HK-2 (cell line): Measurements from ENCODE around the gene SERPINI2.

ENCODE experiments used
- DNase-seq: peaks from one replicate; pipeline ENCODE4 v3.0.0-alpha.2; 2018; ENCODE audit not compliant: unreplicated experiment

The SERPINI2 gene

GRCh38 chr3:167473863-167474262 is at the start of gene SERPINI2:
Gene SERPINI2, minus strand, starts transcription at chr3:167474042. Its CDS starts 2,208 bp downstream, at chr3:167471834.
- no peak for DNase-seq

DNA sequence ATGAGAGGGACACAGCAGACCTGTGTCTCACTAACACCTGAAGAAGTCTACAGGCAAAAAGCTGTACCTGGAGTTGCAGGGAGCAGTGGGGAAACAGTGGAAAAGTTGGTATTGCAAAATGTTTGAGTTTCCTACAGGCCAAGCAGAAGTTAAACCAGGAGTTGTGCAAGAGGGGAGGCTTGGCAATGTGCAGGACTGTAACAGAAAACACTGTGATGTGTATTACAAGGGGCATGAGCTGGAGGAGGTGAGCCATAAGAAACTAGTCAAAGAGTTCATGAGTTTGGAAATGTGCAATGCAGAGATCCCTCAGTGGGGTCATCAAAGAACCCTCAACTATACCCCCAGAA is 47.1 kb upstream of the SERPINI2 start:
- DNase-seq = no peak

GRCh38 chr3:167520266-167521005 is 46.6 kb upstream of the SERPINI2 start:
- no peak for DNase-seq

GRCh38 chr3:167507954-167508353 is 34.1 kb upstream of the SERPINI2 start:
- DNase-seq = no peak

DNA sequence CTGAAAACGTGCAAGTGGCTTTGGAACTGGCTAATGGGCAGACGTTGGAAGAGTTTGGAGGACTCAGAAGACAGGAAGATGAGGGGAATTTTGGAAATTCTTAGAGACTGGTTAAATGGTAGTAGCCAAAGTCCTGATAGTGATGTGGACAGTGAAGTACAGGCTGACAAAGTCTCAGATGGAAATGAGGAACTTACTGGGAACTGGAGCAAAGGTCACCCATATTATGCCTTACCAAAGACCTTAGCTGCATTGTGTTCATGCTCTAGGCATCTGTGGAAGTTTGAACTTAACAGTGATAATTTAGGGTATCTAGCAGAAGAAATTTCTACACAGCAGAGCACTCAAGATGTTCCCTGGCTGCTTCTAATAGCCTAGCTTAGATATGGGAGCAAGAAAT is 28.6 kb upstream of the SERPINI2 start:
- DNase-seq = no peak

DNA sequence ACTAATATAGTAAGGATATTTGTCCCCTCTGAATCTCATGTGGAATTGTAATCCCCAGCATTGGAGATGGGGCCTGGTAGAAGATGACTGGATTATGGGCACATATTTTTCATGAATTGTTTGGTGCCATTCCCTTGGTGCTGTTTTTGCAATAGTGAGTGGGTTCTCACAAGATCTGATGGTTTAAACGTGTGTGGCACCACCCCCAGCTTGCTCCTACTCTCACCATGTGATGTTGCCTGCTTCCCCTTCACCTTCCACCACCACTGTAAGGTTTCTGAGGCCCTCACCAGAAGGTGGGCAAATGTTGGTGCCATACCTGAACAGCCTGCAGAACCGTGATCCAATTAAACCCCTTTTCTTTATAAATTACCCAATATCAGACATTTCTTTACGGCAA is 28.1 kb upstream of the SERPINI2 start:
- no peak for DNase-seq

GRCh38 chr3:167497903-167498302 is 24.1 kb upstream of the SERPINI2 start:
- DNase-seq = no peak

GRCh38 chr3:167493244-167493643 is 19.4 kb upstream of the SERPINI2 start:
- no peak for DNase-seq

DNA sequence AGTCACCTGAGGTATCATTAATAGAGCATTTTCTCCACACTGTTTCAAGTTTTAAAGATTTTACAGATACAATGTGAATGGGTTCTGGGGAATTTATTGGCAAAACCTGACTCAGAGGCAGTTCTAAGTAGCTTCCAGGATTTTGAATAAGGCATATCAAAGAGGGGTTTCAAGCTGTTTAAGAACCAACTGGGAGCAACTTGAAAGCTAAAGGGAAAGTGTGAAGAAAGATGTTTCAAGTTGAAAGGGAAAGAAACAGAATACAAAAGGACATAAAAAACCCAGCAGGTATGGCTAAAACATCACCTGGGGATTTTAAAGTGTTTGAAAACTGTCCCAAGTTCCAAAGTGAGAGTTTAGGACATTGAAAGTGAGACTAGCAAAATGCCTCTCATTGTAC is 17.8 kb upstream of the SERPINI2 start:
- DNase-seq = no peak

DNA sequence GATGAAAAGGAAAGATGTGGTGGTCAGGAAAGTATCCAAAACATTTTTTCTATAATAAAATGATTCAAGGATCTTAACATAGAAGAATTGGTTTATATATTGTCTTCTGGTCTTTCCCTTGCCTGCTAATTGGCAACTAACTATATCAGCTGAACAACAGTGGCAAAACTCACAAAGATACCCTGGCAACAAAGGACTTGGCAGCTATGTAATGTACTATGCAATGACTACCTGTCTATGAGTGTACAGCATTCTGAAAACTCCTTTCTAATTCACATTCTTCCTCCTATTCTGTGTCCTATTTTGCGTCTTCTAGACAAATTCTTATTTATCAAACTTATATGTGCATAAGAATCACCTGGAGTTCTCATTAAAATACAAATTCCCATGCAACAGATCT is 15.7 kb upstream of the SERPINI2 start:
- DNase-seq = no peak

DNA sequence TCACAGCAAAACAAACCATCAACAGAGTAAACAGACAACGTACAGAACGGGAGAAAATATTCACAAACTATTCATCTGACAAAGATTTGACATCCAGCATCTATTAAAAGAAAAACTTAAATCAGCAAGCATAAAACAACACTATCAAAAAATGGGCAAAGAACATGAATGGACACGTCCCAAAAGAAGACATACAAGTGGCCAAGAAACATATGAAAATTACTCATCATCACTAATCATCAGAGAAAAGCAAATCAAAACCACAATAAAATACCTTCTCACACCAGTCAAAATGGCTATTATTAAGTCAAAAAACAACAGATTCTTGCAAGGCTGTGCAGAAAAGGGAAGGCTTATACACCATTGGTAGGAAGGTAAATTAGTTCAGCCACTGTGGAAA is 13.7 kb upstream of the SERPINI2 start:
- no peak for DNase-seq

DNA sequence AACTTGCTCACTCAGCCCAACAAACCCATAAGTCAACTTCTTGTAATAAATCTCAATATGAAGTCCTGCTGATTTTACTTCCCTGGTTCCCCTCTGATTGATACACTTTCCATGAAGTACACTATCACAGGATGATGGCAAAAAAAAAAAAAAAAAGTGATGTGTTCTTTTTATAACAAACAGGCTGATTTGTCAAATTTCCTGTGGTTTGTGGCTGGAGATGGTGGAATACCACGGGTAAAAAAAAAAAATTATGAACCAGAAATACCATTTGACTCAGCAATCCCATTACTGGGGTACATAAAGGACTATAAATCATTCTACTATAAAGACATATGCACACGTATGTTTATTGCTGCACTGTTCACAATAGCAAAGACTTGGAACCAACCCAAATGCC is 10.7 kb upstream of the SERPINI2 start:
- DNase-seq = no peak

GRCh38 chr3:167483708-167484475 is 10.1 kb upstream of the SERPINI2 start:
- DNase-seq = no peak

- no peak for DNase-seq
These were observed 7.3 kb upstream of the SERPINI2 start for GRCh38 chr3:167481164-167481563.

- DNase-seq = no peak
These were observed 6.9 kb upstream of the SERPINI2 start for GRCh38 chr3:167480748-167481147.

DNA sequence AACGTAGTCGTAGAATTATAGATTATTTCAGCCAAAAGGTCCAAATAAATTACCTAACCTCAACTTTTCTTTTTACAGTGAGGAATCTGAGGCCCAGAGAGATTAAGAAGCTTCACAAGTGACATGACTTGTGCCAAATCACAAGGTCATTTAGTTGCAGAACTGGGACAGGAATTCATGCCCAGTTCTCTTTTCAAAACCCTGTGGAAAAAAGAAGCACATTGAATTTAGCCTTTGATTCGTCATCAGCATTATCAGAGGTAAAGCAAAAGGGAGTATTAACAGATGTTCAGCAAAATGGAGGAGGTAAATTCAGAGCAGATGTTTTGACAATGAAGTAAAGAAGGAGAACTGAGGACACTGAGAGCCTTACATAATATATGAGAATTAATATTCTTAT is 4.5 kb downstream of the SERPINI2 start:
- DNase-seq = no peak

- DNase-seq = no peak
These were observed 5.8 kb downstream of the SERPINI2 start for GRCh38 chr3:167467848-167468611.

GRCh38 chr3:167466966-167467365 is 6.9 kb downstream of the SERPINI2 start:
- no peak for DNase-seq

DNA sequence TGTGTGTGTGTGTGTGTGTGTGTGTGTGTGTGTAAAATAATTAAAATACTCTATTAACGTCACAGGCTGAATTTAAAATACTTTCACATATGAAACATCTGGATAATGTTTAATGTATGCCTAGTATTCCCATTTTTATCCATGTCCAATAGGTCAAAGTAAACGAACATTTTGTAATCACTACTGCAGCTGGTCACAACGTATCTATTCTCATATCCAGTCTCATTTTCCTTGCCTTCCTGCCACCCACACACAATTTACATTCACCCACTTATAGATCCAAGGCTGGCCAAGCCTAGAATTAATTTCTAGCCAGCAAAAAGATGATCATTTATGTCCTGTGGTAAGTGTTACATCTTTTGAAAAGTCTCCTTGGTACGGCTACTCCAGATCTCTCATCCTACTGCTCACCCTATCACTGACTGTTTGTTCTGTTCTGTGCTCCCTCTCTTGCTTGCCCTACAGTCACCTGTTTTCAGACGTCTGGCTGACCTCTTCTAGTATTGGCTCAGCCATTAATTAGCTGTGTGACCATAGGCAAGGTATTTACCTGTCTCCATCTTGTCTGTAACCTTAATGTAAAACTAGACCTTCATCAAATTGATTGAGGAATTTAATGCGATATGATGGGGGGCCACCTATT is 17.6 kb downstream of the SERPINI2 start:
- DNase-seq = no peak

GRCh38 chr3:167453815-167454214 is 20.0 kb downstream of the SERPINI2 start:
- DNase-seq = no peak

GRCh38 chr3:167451282-167451681 is 22.6 kb downstream of the SERPINI2 start:
- no peak for DNase-seq

GRCh38 chr3:167450675-167451074 is 23.2 kb downstream of the SERPINI2 start:
- no peak for DNase-seq
